ENCODE results near the gene DRD2. TPM values are rescaled to one million over a fixed set of nuclear protein-coding genes. Genes with fewer than 3 reads are reported as not detected.

The DRD2 gene
- total RNA-seq, 2 donors from 2014 or later: 0.26 TPM; not detected in 1

DNA sequence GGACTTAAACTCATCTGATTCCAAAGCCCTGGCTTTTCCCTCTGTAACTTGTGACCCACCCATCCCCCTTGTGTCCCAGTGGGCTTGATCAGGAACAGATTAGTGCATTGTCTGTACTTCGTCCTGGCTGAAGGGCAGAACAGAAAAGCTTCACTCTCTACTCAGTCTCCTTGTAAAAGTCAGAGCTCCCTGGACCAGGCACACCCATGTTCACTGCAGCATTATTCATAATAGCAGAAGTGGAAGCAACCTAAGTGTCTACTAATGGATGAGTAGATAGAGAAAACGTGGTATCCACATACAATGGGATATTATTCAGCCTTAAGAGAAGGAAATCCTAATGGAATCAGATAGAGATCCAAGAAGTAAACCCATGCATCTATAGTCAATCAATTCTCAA, 20.7 kb downstream of the DRD2 start:
- no peak for ATAC-seq
- intact Hi-C loops (cut with DNase I): no loop called here
- DNase-seq: no peak
- no peaks in the 10 kb centered on the region for H3K36me3 ChIP-seq (replicated peaks in 1 of 2; ENCODE audit: insufficient read depth in 1 of 2, low read depth in 2 of 2)
- no peaks in the 10 kb centered on the region for H3K9me3 ChIP-seq
- no peak for TF ChIP-seq POLR2A (IDR thresholded peaks at IDR 0.05)
- TF ChIP-seq, protein P1, sequence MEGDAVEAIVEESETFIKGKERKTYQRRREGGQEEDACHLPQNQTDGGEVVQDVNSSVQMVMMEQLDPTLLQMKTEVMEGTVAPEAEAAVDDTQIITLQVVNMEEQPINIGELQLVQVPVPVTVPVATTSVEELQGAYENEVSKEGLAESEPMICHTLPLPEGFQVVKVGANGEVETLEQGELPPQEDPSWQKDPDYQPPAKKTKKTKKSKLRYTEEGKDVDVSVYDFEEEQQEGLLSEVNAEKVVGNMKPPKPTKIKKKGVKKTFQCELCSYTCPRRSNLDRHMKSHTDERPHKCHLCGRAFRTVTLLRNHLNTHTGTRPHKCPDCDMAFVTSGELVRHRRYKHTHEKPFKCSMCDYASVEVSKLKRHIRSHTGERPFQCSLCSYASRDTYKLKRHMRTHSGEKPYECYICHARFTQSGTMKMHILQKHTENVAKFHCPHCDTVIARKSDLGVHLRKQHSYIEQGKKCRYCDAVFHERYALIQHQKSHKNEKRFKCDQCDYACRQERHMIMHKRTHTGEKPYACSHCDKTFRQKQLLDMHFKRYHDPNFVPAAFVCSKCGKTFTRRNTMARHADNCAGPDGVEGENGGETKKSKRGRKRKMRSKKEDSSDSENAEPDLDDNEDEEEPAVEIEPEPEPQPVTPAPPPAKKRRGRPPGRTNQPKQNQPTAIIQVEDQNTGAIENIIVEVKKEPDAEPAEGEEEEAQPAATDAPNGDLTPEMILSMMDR (IDR thresholded peaks at IDR 0.05): no peak
- H3K4me1 ChIP-seq: no peaks in the 10 kb centered on the region
- no peak overlapping the region for H3K4me3 ChIP-seq
- H3K27me3 ChIP-seq: no peaks in the 10 kb centered on the region
- H3K27ac ChIP-seq: no peak overlapping the region
- WGBS, 2 donors: 24 to 28% methylated on average over 2 of the region's 2 CpGs

DNA sequence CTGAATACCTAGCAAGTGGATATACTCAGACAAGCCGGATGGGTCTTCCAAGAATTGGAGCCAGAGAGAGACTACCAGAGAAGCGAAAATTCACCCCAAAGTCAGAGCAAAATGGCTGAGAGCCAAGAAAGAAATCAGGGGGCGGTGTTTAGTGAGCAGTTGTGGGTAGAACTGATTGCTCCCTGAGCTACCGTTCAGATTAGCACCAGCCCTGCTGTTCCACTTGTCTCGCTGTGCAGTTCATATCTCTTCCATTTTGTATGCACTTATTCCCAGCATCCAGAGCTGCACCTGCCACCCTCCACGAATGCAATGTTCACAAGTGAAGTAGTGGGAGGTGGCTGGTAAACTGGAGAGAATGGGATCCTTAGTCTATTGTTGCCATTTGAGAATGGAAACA, 25.5 kb downstream of the DRD2 start:
- Histone ChIP-seq H3K27ac (no peak overlapping the region), H3K9me3 (no peaks in the 10 kb centered on the region), H3K4me1 (no peaks in the 10 kb centered on the region), H3K4me3 (no peak overlapping the region), H3K36me3 (replicated peaks in 1 of 2; ENCODE audit: insufficient read depth in 1 of 2, low read depth in 2 of 2) (no peaks in the 10 kb centered on the region), H3K27me3 (no peaks in the 10 kb centered on the region)
- intact Hi-C loops (cut with DNase I): no loop called here
- no peak for TF ChIP-seq POLR2A (IDR thresholded peaks at IDR 0.05)
- TF ChIP-seq, protein P1 (IDR thresholded peaks at IDR 0.05): no peak
- no peak for ATAC-seq
- 62 to 70% methylated on average over 6 of the region's 6 CpGs for WGBS, 2 donors
- no peak for DNase-seq

DNA sequence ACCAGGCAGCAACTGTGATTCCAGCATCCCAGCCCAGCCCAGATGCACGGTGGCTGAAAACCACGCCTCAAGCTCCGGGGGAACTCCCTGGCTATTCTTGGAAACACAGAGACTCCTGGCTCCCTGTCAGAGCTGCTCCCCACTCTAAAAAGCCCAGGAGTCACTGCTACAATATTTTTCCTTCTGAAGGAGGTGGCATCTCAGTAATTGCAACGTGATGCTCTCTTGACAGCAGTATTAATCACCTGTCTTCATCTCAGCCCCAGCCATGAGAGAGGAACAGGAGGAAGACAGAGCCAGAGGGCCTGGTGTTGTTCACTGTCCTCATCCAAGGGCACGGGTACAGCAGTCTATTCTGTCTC, 26.9 kb downstream of the DRD2 start:
- H3K36me3 ChIP-seq (replicated peaks in 1 of 2; ENCODE audit: insufficient read depth in 1 of 2, low read depth in 2 of 2): no peaks in the 10 kb centered on the region
- TF ChIP-seq, protein P1 (IDR thresholded peaks at IDR 0.05): no peak
- TF ChIP-seq POLR2A (IDR thresholded peaks at IDR 0.05): no peak
- H3K4me3 ChIP-seq: no peak overlapping the region
- no peak overlapping the region for H3K27ac ChIP-seq
- H3K27me3 ChIP-seq: no peaks in the 10 kb centered on the region
- ATAC-seq (no peak), DNase-seq (no peak)
- WGBS, 2 donors: 55 to 69% methylated on average over 4 to 5 of the region's 5 CpGs
- H3K9me3 ChIP-seq: no peaks in the 10 kb centered on the region
- intact Hi-C loops (cut with DNase I): no loop called here
- H3K4me1 ChIP-seq: no peaks in the 10 kb centered on the region

DNA sequence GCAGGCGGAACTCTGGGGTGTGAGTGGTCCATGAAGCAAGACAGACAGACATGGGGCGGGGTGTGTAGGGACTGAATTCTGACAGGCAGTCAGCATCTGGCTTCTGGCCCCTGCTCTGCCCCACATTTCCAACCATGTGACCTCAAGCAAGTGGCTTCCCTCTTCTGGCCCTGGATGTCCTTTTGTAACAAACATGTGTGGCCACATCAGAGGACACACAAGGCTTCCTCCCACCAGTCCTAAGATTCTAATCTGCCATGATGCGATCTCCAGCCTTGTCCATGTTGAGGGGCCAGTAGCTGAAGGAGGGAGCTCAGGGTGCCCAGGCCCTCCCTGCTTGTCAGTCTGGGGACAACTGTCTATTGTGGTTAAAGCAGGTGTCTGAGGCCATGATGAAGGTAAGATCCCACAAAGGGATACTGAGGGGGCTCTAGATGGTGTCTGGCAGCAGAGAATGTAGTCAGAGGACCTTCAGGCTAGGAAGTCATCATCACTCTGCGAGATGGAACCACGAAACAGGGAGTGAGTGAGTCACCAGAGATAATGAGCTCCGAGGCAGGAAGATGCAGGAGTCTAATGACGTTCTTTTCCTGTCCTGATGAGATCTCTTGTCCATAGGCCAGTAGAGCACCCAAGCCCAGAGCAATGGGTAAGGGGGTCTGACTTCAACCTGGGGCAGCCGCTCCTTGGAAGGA, 27.4 kb downstream of the DRD2 start:
- H3K36me3 ChIP-seq (replicated peaks in 1 of 2; ENCODE audit: insufficient read depth in 1 of 2, low read depth in 2 of 2): no peaks in the 10 kb centered on the region
- ATAC-seq (no peak), DNase-seq (no peak)
- 61 to 71% methylated on average over 8 of the region's 8 CpGs for WGBS, 2 donors
- no peak overlapping the region for H3K27ac ChIP-seq
- TF ChIP-seq POLR2A (IDR thresholded peaks at IDR 0.05): no peak
- TF ChIP-seq, protein P1 (IDR thresholded peaks at IDR 0.05): no peak
- no peak overlapping the region for H3K4me3 ChIP-seq
- H3K27me3 ChIP-seq: no peaks in the 10 kb centered on the region
- H3K4me1 ChIP-seq: no peaks in the 10 kb centered on the region
- H3K9me3 ChIP-seq: no peaks in the 10 kb centered on the region
- intact Hi-C loops (cut with DNase I): no loop called here

DNA sequence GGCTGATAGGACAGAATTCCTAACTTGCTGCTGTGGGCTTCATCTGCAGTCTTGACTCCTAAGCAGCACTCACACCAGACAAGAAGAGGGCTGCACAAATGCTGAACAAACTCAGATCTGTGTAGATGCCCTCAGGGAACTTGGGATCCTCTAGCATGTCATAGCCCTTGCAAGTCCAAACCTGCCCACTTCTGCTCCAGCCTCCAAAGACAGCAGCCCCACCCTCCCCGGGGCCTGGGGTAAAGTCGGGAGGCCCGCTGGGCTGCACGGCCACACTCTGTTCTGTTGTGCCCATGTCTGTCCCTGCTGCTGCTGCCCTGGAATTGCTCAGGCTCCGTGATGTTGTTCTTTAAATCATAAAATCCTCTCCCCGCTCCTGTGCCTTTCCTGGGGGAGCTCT, 28.3 kb downstream of the DRD2 start:
- Histone ChIP-seq H3K27me3 (no peaks in the 10 kb centered on the region), H3K36me3 (replicated peaks in 1 of 2; ENCODE audit: insufficient read depth in 1 of 2, low read depth in 2 of 2) (no peaks in the 10 kb centered on the region), H3K4me3 (no peak overlapping the region), H3K27ac (no peak overlapping the region), H3K4me1 (no peaks in the 10 kb centered on the region), H3K9me3 (no peaks in the 10 kb centered on the region)
- no peak for TF ChIP-seq POLR2A (IDR thresholded peaks at IDR 0.05)
- TF ChIP-seq, protein P1 (IDR thresholded peaks at IDR 0.05): no peak
- DNase-seq (no peak), ATAC-seq (no peak)
- intact Hi-C loops (cut with DNase I): no loop called here
- 45 to 72% methylated on average over 5 to 6 of the region's 6 CpGs for WGBS, 2 donors

All from body of pancreas (tissue), 4 donors.